ENCODE measurements around the gene IFNL4. TPM values are rescaled to one million over a fixed set of nuclear protein-coding genes. Genes with fewer than 3 reads are reported as not detected.

IFNL4 gene
- total RNA-seq, 4 donors from 2014 or later: not detected

DNA sequence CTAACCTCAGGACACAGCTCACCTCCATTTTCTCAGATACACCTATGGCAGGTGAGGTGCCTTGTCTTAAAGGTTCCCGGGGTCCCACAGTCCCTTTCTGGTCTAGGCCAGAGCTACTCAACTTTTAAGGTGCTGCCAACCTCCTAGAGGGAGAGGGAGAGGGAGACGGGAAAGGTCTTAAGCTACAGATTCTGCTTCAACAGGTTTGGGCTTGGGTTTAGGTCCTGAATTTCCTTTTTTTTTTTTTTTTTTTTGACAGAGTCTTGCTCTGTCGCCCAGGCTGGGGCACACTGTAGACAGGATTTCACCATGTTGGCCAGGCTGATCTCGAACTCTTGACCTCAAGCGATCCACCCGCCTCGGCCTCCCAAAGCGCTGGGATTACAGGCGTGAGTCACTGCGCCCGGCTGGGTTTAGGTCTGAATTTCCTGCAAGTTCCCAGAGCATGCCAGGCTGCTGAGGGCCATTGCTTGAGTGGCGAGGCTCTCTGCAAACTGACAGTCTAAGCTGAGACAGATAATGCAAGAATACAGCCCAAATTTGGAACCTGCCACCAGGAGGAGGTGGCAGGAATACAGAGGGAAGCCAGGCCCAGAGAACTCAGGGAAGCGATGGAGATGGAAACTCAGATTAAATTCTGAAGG is 36.8 kb downstream of the IFNL4 start:
- 60% methylated on average over 13 of the region's 13 CpGs; no CpG with 5 or more reads in 1 of the 2 donors for WGBS, 2 donors (ENCODE audit: low coverage in 1 of 2)
- TF ChIP-seq EP300 (IDR thresholded peaks at IDR 0.05; ENCODE audit: low read depth) (no peak), POLR2AphosphoS5 (IDR thresholded peaks at IDR 0.05) (no peak), POLR2A (IDR thresholded peaks at IDR 0.05) (no peak)
- TF ChIP-seq, protein P1, sequence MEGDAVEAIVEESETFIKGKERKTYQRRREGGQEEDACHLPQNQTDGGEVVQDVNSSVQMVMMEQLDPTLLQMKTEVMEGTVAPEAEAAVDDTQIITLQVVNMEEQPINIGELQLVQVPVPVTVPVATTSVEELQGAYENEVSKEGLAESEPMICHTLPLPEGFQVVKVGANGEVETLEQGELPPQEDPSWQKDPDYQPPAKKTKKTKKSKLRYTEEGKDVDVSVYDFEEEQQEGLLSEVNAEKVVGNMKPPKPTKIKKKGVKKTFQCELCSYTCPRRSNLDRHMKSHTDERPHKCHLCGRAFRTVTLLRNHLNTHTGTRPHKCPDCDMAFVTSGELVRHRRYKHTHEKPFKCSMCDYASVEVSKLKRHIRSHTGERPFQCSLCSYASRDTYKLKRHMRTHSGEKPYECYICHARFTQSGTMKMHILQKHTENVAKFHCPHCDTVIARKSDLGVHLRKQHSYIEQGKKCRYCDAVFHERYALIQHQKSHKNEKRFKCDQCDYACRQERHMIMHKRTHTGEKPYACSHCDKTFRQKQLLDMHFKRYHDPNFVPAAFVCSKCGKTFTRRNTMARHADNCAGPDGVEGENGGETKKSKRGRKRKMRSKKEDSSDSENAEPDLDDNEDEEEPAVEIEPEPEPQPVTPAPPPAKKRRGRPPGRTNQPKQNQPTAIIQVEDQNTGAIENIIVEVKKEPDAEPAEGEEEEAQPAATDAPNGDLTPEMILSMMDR (IDR thresholded peaks at IDR 0.05): no peak
- no peak overlapping the region for H3K27ac ChIP-seq
- H3K27me3 ChIP-seq: peaks cover 16% of the 10 kb centered on the region
- H3K9me3 ChIP-seq: no peaks in the 10 kb centered on the region
- no peaks in the 10 kb centered on the region for H3K36me3 ChIP-seq
- DNase-seq: no peak
- in situ Hi-C loops (cut with MboI; ENCODE audit: low pct_ligation_motif_present in 1 of 4, low pct_unique_long_range_greater_than_20kb in 1 of 4, low sequenced_read_pairs in 3 of 4) (loop anchor here in 1 of 4 donors (25.0 kb wide), 1 partner anchor 625 kb away; no protein-coding TSS in a partner anchor), intact Hi-C loops (cut with DNase I; ENCODE audit: low total_unique reads) (no loop called here)
- no peaks in the 10 kb centered on the region for H3K4me1 ChIP-seq
- no peak overlapping the region for H3K4me3 ChIP-seq

DNA sequence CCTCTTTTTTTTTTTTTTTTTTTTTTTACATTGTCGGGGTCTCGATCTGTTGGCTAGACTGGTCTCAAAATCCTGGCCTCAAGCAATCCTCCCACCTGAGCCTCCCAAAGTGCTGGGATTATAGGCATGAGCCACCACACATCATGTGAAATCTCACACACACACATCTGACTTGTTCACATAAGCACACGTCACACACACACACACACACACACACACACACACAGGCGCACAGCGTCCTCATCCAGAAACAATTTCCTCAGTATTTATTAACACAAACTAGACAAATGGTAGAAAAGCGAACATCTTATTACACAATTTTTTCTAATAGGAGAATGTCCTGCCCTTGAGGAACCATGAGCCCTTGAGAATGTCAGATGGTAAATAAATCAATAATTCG is 39.5 kb downstream of the IFNL4 start:
- Histone ChIP-seq H3K9me3 (no peaks in the 10 kb centered on the region), H3K4me3 (no peak overlapping the region), H3K4me1 (no peaks in the 10 kb centered on the region), H3K27ac (no peak overlapping the region), H3K27me3 (peaks cover 29% of the 10 kb centered on the region), H3K36me3 (no peaks in the 10 kb centered on the region)
- DNase-seq: no peak
- 72 to 77% methylated on average over 6 to 7 of the region's 7 CpGs for WGBS, 2 donors (ENCODE audit: low coverage in 1 of 2)
- TF ChIP-seq POLR2AphosphoS5 (IDR thresholded peaks at IDR 0.05): no peak
- TF ChIP-seq EP300 (IDR thresholded peaks at IDR 0.05; ENCODE audit: low read depth): no peak
- no peak for TF ChIP-seq POLR2A (IDR thresholded peaks at IDR 0.05)
- TF ChIP-seq, protein P1 (IDR thresholded peaks at IDR 0.05): no peak
- in situ Hi-C loops (cut with MboI; ENCODE audit: low pct_ligation_motif_present in 1 of 4, low pct_unique_long_range_greater_than_20kb in 1 of 4, low sequenced_read_pairs in 3 of 4): loop anchor here in 1 of 4 donors (25.0 kb wide), 1 partner anchor 622 kb away; no protein-coding TSS in a partner anchor
- intact Hi-C loops (cut with DNase I; ENCODE audit: low total_unique reads): no loop called here

DNA sequence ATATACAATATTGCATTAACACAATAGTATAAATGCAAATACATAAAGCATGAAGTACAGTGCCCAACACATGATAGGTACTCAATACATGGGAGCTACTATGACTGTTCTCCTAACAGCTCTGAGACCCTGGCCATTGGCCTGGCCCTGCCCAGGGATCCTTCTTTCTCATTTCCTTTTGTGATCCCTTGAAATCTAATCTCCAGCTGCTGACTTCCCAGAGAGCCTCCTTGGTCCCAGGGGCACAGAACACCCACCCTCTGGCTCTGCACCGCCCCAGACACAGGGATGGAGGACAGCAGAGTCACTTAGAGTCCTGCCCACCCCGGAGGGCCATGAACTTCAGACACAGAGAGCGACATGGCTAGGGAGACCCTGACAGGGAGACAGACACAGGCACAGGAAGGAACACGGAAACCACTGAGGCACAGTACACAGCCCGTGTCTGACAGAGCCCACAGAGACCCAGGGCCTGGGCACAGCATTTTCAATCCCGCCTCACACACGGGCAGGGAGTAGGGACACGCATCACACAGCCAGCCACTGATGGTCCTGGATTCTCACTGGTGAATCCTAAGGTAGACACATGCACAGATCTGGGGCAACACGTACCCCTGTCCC is 40.4 kb downstream of the IFNL4 start:
- 52 to 80% methylated on average over 2 to 8 of the region's 9 CpGs for WGBS, 2 donors (ENCODE audit: low coverage in 1 of 2)
- DNase-seq: no peak
- Histone ChIP-seq H3K36me3 (no peaks in the 10 kb centered on the region), H3K4me3 (no peak overlapping the region), H3K9me3 (no peaks in the 10 kb centered on the region), H3K27me3 (peaks cover 38% of the 10 kb centered on the region), H3K4me1 (no peaks in the 10 kb centered on the region), H3K27ac (no peak overlapping the region)
- no peak for TF ChIP-seq EP300 (IDR thresholded peaks at IDR 0.05; ENCODE audit: low read depth)
- no peak for TF ChIP-seq POLR2A (IDR thresholded peaks at IDR 0.05)
- in situ Hi-C loops (cut with MboI; ENCODE audit: low pct_ligation_motif_present in 1 of 4, low pct_unique_long_range_greater_than_20kb in 1 of 4, low sequenced_read_pairs in 3 of 4) (loop anchor here in 1 of 4 donors (25.0 kb wide), 1 partner anchor 621 kb away; no protein-coding TSS in a partner anchor), intact Hi-C loops (cut with DNase I; ENCODE audit: low total_unique reads) (no loop called here)

DNA sequence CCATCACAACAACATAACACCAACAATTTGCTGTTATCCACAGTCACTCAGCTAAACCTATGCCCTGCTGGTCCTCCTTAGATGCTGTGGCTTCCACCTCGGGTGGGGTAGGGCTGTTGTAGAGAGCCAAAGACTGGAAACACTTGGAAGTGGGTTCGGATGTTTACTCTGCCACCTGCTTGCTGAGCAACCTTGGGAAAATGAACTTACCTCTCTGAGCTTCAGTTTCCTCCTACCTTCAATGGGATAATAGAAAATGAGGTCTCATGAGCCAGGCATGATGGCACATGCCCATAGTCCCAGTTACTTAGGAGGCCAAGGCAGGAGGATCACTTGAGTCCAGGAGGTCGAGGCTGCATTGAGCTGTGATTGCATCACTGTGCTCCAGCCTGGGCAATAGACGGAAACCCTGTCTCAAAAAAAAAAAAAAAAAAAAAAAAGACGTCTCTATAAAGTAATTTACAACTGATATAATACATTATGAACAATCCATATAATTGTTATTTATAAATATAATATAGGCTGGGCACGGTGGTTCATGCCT is 41.3 kb downstream of the IFNL4 start:
- H3K9me3 ChIP-seq: no peaks in the 10 kb centered on the region
- WGBS, 2 donors (ENCODE audit: low coverage in 1 of 2): 47 to 62% methylated on average over 4 to 6 of the region's 6 CpGs
- intact Hi-C loops (cut with DNase I; ENCODE audit: low total_unique reads) (no loop called here), in situ Hi-C loops (cut with MboI; ENCODE audit: low pct_ligation_motif_present in 1 of 4, low pct_unique_long_range_greater_than_20kb in 1 of 4, low sequenced_read_pairs in 3 of 4) (loop anchor here in 1 of 4 donors (25.0 kb wide), 1 partner anchor 620 kb away; no protein-coding TSS in a partner anchor)
- H3K4me1 ChIP-seq: no peaks in the 10 kb centered on the region
- no peaks in the 10 kb centered on the region for H3K36me3 ChIP-seq
- H3K4me3 ChIP-seq: no peak overlapping the region
- no peak for TF ChIP-seq POLR2A (IDR thresholded peaks at IDR 0.05)
- TF ChIP-seq, protein P1 (IDR thresholded peaks at IDR 0.05): no peak
- TF ChIP-seq EP300 (IDR thresholded peaks at IDR 0.05; ENCODE audit: low read depth): no peak
- TF ChIP-seq POLR2AphosphoS5 (IDR thresholded peaks at IDR 0.05): no peak
- DNase-seq: no peak
- H3K27me3 ChIP-seq: peaks cover 46% of the 10 kb centered on the region
- H3K27ac ChIP-seq: no peak overlapping the region

All from transverse colon (tissue), 4 donors.